Frontal cortex (tissue), 4 donors: Measurements from ENCODE around the gene RTN4RL1. TPM values are rescaled to one million over a fixed set of nuclear protein-coding genes. Genes with fewer than 3 reads are reported as not detected.

Experiments used
- DNase-seq, 2 donors: peaks; one replicate each; pipeline ENCODE4 v3.0.0; 2012; ENCODE audit warnings: low spot score in 2 of 2
- FAIRE-seq: peaks from 2 replicates; lab custom pipeline; 2012; peaks lifted over from hg19 to GRCh38; lab: Jason Lieb, UNC
- total RNA-seq: library from RNA; depleted of rRNA; stranded (reverse); fragments of >200 nt; gene quantifications from one replicate; pipeline ENCODE4 v1.2.3, GENCODE V29; 2014
- donor health status: control.
- donor health status: control.
- donor health status: control.

Gene RTN4RL1
- total RNA-seq, result 20.4 TPM

GRCh38 chr17:2025220-2025621 lies at the start of gene RTN4RL1:
Gene RTN4RL1 (minus strand): TSS chr17:2025334. CDS start chr17:2024865, 469 bp downstream.
- DNase-seq (peak; percentile 74 to 77), FAIRE-seq (no peak)

- DNase-seq, result no peak
- no peak for FAIRE-seq
Measured at GRCh38 chr17:2074919-2075318, 49.8 kb upstream of the RTN4RL1 start.

- DNase-seq (no peak), FAIRE-seq (no peak)
Measured at GRCh38 chr17:2071455-2072281, 46.5 kb upstream of the RTN4RL1 start.

GRCh38 chr17:2071024-2071385 lies 45.9 kb upstream of the RTN4RL1 start:
- FAIRE-seq (no peak), DNase-seq (no peak)

- FAIRE-seq, result no peak
Measured at GRCh38 chr17:2070241-2071023, 45.3 kb upstream of the RTN4RL1 start.

GRCh38 chr17:2068519-2069051 lies 43.5 kb upstream of the RTN4RL1 start:
- no peak for FAIRE-seq
- DNase-seq, result no peak

More at GRCh38 chr17:2070241-2071023, 45.3 kb upstream of the RTN4RL1 start:
- no peak for DNase-seq

- no peak for FAIRE-seq
- no peak for DNase-seq
Measured at GRCh38 chr17:2068031-2068518, 42.9 kb upstream of the RTN4RL1 start.

GRCh38 chr17:2067608-2068024 lies 42.5 kb upstream of the RTN4RL1 start:
- no peak for DNase-seq
- no peak for FAIRE-seq

GRCh38 chr17:2067048-2067561 lies 42.0 kb upstream of the RTN4RL1 start:
- FAIRE-seq (no peak), DNase-seq (no peak)

- FAIRE-seq (no peak), DNase-seq (no peak)
Measured at GRCh38 chr17:2065949-2066400, 40.8 kb upstream of the RTN4RL1 start.

- DNase-seq (no peak), FAIRE-seq (no peak)
Measured at GRCh38 chr17:2064980-2065785, 40.0 kb upstream of the RTN4RL1 start.

GRCh38 chr17:2064520-2064971 lies 39.4 kb upstream of the RTN4RL1 start:
- DNase-seq (no peak), FAIRE-seq (no peak)

- FAIRE-seq, result no peak
- no peak for DNase-seq
Measured at GRCh38 chr17:2064147-2064489, 39.0 kb upstream of the RTN4RL1 start.

GRCh38 chr17:2063261-2064146 lies 38.4 kb upstream of the RTN4RL1 start:
- DNase-seq (no peak), FAIRE-seq (no peak)

GRCh38 chr17:2062571-2063183 lies 37.5 kb upstream of the RTN4RL1 start:
- no peak for DNase-seq
- no peak for FAIRE-seq

- DNase-seq (no peak), FAIRE-seq (no peak)
Measured at GRCh38 chr17:2061441-2061958, 36.4 kb upstream of the RTN4RL1 start.

- FAIRE-seq (no peak), DNase-seq (no peak)
Measured at GRCh38 chr17:2060681-2061440, 35.7 kb upstream of the RTN4RL1 start.
